CD4-positive, alpha-beta T cell treated with Interleukin-4 for 4 hours (primary cell): Measurements from ENCODE around the gene NLRP14.
A peak's percentile ranks its signal among the peaks of the same experiment; 100 is the strongest.

ENCODE experiments used
- DNase-seq: peaks from one replicate; pipeline ENCODE4 v3.0.0-alpha.2; 2020

The NLRP14 gene

GRCh38 chr11:7056828-7057513 lies 36.7 kb downstream of the NLRP14 start:
- no peak for DNase-seq

DNA sequence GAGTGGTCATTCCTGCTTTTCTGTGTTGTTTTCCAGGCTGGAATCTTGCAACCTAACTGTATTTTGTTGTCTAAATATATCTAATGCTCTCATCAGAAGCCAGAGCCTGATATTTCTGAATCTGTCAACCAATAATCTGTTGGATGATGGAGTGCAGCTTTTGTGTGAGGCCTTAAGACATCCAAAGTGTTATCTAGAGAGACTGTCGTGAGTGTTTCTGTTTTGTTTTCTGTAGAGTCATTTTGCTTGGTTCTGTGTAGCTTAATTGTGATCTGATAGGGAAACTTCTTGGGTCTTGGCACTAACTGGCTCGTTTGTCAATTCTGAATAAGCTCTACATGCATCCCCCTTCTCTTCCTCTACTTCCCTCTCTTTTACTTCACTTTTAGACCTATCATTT lies 37.4 kb downstream of the NLRP14 start:
- no peak for DNase-seq

DNA sequence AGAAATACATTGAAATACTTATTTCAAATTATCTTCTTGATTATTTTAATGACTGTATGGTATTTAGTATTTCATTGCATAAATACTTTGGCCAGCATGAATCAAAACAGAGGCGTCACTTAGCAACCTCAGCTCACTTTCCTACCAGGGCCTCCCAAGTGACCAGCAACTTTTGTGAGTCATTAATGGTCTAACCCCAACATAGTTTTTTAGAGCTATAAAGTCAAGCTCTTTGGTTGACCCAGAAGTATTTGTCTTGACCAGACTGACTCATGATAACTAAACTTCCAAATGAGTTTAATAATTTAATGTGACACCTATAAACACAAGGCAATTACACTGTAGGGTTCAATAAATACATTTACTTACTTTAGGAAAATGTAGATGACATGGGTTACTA lies 40.6 kb downstream of the NLRP14 start:
- no peak for DNase-seq

DNA sequence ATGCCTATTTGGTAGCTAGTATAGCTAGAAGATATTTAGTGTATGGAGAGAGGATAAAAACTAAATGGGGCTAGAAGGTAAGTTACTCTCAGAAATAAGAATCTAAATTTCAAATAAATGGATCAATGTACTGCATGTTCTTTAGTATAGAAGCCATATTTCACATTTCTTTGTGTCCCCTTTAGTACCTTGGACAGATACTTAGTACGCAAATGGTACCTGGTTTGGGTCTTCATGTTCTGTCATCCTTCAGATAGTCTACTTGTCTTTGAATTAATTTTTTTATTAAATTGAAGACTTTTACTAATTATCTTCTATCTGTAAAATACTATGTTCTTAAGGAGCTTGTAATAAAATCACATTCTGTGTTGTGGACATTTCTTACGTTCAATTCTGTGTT lies 42.3 kb downstream of the NLRP14 start:
- no peak for DNase-seq

GRCh38 chr11:7072401-7073028 lies 52.2 kb downstream of the NLRP14 start:
- no peak for DNase-seq

GRCh38 chr11:7077101-7077500 lies 56.8 kb downstream of the NLRP14 start:
- no peak for DNase-seq

- DNase-seq: no peak
These were observed 59.4 kb downstream of the NLRP14 start for GRCh38 chr11:7079545-7080135.

GRCh38 chr11:7080900-7081299 lies 60.6 kb downstream of the NLRP14 start:
- DNase-seq: no peak

DNA sequence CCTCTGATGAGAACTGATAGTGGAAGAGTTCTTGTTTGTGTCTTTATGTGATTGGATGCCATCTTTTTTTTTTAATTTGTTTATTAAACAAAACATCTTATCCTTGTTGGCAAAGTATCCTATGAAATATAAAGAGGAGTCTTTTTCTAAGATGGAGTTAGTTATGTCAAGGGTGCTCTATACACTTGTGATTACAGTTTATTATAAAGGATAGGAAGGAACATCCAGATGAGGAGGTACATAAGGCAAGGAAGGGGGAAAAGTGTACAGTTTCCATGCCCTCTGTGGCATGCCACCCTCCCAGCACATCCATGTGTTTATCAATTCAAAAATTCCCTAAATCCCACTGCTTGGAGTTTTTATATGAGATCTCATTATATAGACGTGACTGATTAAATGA lies 61.2 kb downstream of the NLRP14 start:
- no peak for DNase-seq

DNA sequence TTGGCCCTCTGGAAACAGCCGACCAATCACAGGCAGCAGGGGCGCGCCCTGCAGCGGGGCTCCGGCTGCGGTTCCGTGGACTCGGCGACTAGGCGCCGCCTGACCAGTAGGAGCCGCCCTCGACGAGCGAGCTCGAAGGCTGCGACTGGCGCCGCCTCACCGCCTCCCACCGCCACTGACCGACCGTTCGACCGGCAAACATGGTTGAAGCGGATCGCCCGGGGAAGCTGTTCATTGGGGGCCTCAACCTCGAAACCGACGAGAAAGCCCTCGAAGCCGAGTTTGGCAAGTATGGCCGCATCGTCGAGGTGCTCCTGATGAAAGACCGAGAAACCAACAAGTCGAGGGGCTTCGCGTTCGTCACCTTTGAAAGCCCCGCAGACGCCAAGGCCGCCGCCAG lies 68.6 kb downstream of the NLRP14 start, which contains the start of gene RBMXL2:
Gene RBMXL2, plus strand, starts transcription at position 78 of the 400 bp plus-strand sequence. Its CDS starts 123 bp downstream, at position 201.
- DNase-seq: no peak

DNA sequence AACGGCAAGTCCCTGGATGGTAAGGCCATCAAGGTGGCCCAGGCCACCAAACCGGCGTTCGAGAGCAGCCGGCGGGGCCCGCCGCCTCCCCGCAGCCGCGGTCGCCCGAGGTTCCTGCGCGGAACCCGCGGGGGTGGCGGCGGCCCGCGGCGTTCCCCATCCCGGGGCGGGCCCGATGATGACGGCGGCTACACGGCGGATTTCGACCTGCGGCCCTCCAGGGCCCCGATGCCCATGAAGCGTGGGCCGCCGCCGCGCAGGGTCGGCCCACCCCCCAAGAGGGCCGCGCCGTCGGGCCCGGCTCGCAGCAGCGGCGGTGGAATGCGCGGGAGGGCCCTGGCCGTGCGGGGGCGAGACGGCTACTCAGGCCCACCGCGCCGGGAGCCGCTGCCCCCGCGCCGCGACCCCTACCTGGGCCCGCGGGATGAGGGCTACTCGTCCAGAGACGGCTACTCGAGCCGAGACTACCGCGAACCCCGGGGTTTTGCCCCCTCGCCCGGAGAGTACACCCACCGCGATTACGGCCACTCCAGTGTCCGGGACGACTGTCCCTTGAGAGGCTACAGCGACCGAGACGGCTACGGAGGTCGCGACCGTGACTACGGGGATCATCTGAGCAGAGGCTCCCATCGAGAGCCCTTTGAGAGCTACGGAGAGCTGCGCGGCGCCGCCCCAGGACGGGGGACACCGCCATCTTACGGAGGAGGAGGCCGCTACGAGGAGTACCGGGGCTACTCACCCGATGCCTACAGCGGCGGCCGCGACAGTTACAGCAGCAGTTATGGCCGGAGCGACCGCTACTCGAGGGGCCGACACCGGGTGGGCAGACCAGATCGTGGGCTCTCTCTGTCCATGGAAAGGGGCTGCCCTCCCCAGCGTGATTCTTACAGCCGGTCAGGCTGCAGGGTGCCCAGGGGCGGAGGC lies 69.3 kb downstream of the NLRP14 start:
- DNase-seq: no peak

GRCh38 chr11:7098235-7098832 lies 78.1 kb downstream of the NLRP14 start:
- DNase-seq: peak; percentile 31

GRCh38 chr11:7115780-7116179 lies 95.5 kb downstream of the NLRP14 start:
- DNase-seq: no peak

- no peak for DNase-seq
These were observed 96.1 kb downstream of the NLRP14 start for GRCh38 chr11:7116370-7116769.
